IMR-90 (cell line): ENCODE results near the gene DNAJC30. TPM values are rescaled to one million over a fixed set of nuclear protein-coding genes. Genes with fewer than 3 reads are reported as not detected.

Source experiments
- ATAC-seq: fragments of 200-7000 bp; cut with Tn5 transposase; 2 replicates; pipeline ENCODE4 v1.9.1; 2020; ENCODE audit warnings: low read depth, mild to moderate bottlenecking, moderate library complexity
- BruUV-seq: library from RNA; stranded (reverse); fragments of 400-500 nt; replicated peaks from 2 replicates; lab custom pipeline; 2021; lab: Mats Ljungman, UMichigan
- CTCF ChIA-PET: fragments of 300-600 bp; formaldehyde crosslinking; extraction: SDS; loops from one replicate; lab custom pipeline; 2021; ENCODE audit warnings: antibody characterized with exemption; lab: Yijun Ruan, JAX
- POLR2A ChIA-PET: fragments of 300-600 bp; sonication (Branson Sonifier 250); formaldehyde crosslinking; loops from one replicate; lab custom pipeline; 2022; ENCODE audit warnings: antibody characterized with exemption; ENCODE audit not compliant: unreplicated experiment; lab: Charles Lee
- DNase-seq: peaks from one replicate; pipeline ENCODE4 v3.0.0; 2013
- H2AFZ ChIP-seq: replicated peaks from 2 replicates; pipeline ENCODE3; 2013; ENCODE audit warnings: low read length, mild to moderate bottlenecking; ENCODE audit not compliant: poor library complexity
- H2AK5ac ChIP-seq: 2 replicates; pipeline ENCODE4 v1.6.1; 2013; ENCODE audit warnings: low read depth, low read length, inconsistent platforms
- H2AK9ac ChIP-seq: replicated peaks from 2 replicates; pipeline ENCODE3; 2013; ENCODE audit warnings: mild to moderate bottlenecking, low read depth, low read length, moderate library complexity; ENCODE audit not compliant: poor library complexity
- H2BK120ac ChIP-seq: 2 replicates; pipeline ENCODE4 v1.6.1; 2013; ENCODE audit warnings: low read depth, low read length, inconsistent platforms
- H2BK15ac ChIP-seq: 3 replicates; pipeline ENCODE4 v1.6.1; 2013; ENCODE audit warnings: low read depth, low read length, inconsistent platforms
- H2BK20ac ChIP-seq: 2 replicates; pipeline ENCODE4 v1.6.1; 2013; ENCODE audit warnings: low read depth, mild to moderate bottlenecking, inconsistent platforms, low read length, moderate library complexity
- H2BK5ac ChIP-seq: 2 replicates; pipeline ENCODE4 v1.6.1; 2013; ENCODE audit warnings: mild to moderate bottlenecking, low read depth, low read length, inconsistent platforms; ENCODE audit not compliant: poor library complexity, severe bottlenecking
- H3K14ac ChIP-seq: replicated peaks from 2 replicates; pipeline ENCODE4 v1.6.1; 2013; ENCODE audit warnings: low read depth, low read length, inconsistent platforms
- H3K18ac ChIP-seq: 2 replicates; pipeline ENCODE4 v1.6.1; 2013; ENCODE audit warnings: low read depth, low read length, control low read depth
- H3K23ac ChIP-seq: 2 replicates; pipeline ENCODE4 v1.6.1; 2013; ENCODE audit warnings: low read depth, low read length, inconsistent platforms
- H3K27ac ChIP-seq: 2 replicates; pipeline ENCODE4 v1.5.1; 2013; ENCODE audit warnings: mild to moderate bottlenecking, control low read depth, low read length; ENCODE audit not compliant: insufficient read depth
- H3K27me3 ChIP-seq: 2 replicates; pipeline ENCODE4 v1.6.1; 2013; ENCODE audit warnings: low read length; ENCODE audit not compliant: control insufficient read depth, insufficient read depth
- H3K36me3 ChIP-seq: 2 replicates; pipeline ENCODE4 v1.6.1; 2013; ENCODE audit warnings: low read length, mixed read lengths; ENCODE audit not compliant: control insufficient read depth, insufficient read depth
- H3K4ac ChIP-seq: 2 replicates; pipeline ENCODE4 v1.6.1; 2013; ENCODE audit warnings: low read depth, low read length, inconsistent platforms
- H3K4me1 ChIP-seq: 2 replicates; pipeline ENCODE4 v1.6.1; 2013; ENCODE audit warnings: low read length, mixed read lengths; ENCODE audit not compliant: control insufficient read depth, insufficient read depth
- H3K4me2 ChIP-seq: 2 replicates; pipeline ENCODE4 v1.6.1; 2013; ENCODE audit warnings: low read depth, mild to moderate bottlenecking, control low read depth, low read length, moderate library complexity
- H3K4me3 ChIP-seq: 2 replicates; pipeline ENCODE4 v1.5.1; 2013; ENCODE audit warnings: low read depth, mild to moderate bottlenecking, control low read depth, low read length, moderate library complexity; ENCODE audit not compliant: insufficient read depth
- H3K56ac ChIP-seq: 2 replicates; pipeline ENCODE4 v1.6.1; 2013; ENCODE audit warnings: low read length, inconsistent platforms; ENCODE audit not compliant: insufficient read depth; ENCODE audit errors: extremely low read depth
- H3K79me1 ChIP-seq, 2 experiments: 2 replicates each; pipeline ENCODE4 v1.6.1; 2013; ENCODE audit warnings: low read length in 2 of 2, inconsistent platforms in 1 of 2, low read depth in 1 of 2
- H3K9ac ChIP-seq: 2 replicates; pipeline ENCODE4 v1.6.1; 2013; ENCODE audit warnings: low read depth, low read length, control low read depth
- H3K9me1 ChIP-seq: 2 replicates; pipeline ENCODE4 v1.6.1; 2013; ENCODE audit warnings: low read length, inconsistent platforms; ENCODE audit not compliant: insufficient read depth
- H3K9me3 ChIP-seq: 2 replicates; pipeline ENCODE4 v1.6.1; 2013; ENCODE audit warnings: low read length; ENCODE audit not compliant: control insufficient read depth, insufficient read depth
- H4K20me1 ChIP-seq: 2 replicates; pipeline ENCODE4 v1.6.1; 2013; ENCODE audit warnings: low read length, inconsistent platforms; ENCODE audit not compliant: insufficient read depth
- H4K5ac ChIP-seq: 2 replicates; pipeline ENCODE4 v1.6.1; 2013; ENCODE audit warnings: mild to moderate bottlenecking, low read depth, low read length, control low read depth
- H4K8ac ChIP-seq, 2 experiments: 2 replicates each; pipeline ENCODE4 v1.6.1; 2013; ENCODE audit warnings: low read depth in 2 of 2, low read length in 2 of 2, control low read depth in 1 of 2, inconsistent platforms in 1 of 2
- H4K91ac ChIP-seq: 2 replicates; pipeline ENCODE4 v1.6.1; 2013; ENCODE audit warnings: low read depth, low read length, inconsistent platforms; ENCODE audit not compliant: insufficient read depth
- BHLHE40 ChIP-seq: fragments of 150-350 bp; IDR thresholded peaks from 2 replicates; pipeline ENCODE4 v1.6.1; 2016; ENCODE audit warnings: mild to moderate bottlenecking, low read depth, low read length
- CEBPB ChIP-seq: IDR thresholded peaks from 2 replicates; pipeline ENCODE4 v1.6.1; 2012; ENCODE audit warnings: low read depth, low read length, improper control_type of control experiment
- CHD1 ChIP-seq: IDR thresholded peaks from 2 replicates; pipeline ENCODE4 v1.6.1; 2012; ENCODE audit warnings: low read depth, low read length, improper control_type of control experiment
- FOS ChIP-seq: fragments of 150-350 bp; IDR thresholded peaks from 2 replicates; pipeline ENCODE4 v1.6.1; 2016; ENCODE audit warnings: low read depth, low read length
- MAFK ChIP-seq: IDR thresholded peaks from 2 replicates; pipeline ENCODE4 v1.6.1; 2012; ENCODE audit warnings: low read depth, low read length, improper control_type of control experiment
- MXI1 ChIP-seq: IDR thresholded peaks from 2 replicates; pipeline ENCODE4 v1.6.1; 2012; ENCODE audit warnings: low read depth, mild to moderate bottlenecking, low read length, moderate library complexity, borderline replicate concordance
- NFE2L2 ChIP-seq: fragments of 150-350 bp; IDR thresholded peaks from 2 replicates; pipeline ENCODE4 v1.6.1; 2016; ENCODE audit warnings: low read depth, mild to moderate bottlenecking, low read length
- POLR2A ChIP-seq: IDR thresholded peaks from 2 replicates; pipeline ENCODE4 v1.6.1; 2012; ENCODE audit warnings: mild to moderate bottlenecking, low read depth, low read length
- RAD21 ChIP-seq: IDR thresholded peaks from 2 replicates; pipeline ENCODE4 v1.6.1; 2012; ENCODE audit warnings: low read length, improper control_type of control experiment
- RCOR1 ChIP-seq: IDR thresholded peaks from 2 replicates; pipeline ENCODE4 v1.6.1; 2012; ENCODE audit warnings: mild to moderate bottlenecking, low read length, improper control_type of control experiment; ENCODE audit not compliant: insufficient replicate concordance
- RFX5 ChIP-seq: IDR thresholded peaks from 2 replicates; pipeline ENCODE4 v1.8.0; 2012; ENCODE audit warnings: low read depth, mild to moderate bottlenecking, low read length, moderate library complexity
- SMC3 ChIP-seq: fragments of 150-350 bp; IDR thresholded peaks from 2 replicates; pipeline ENCODE4 v1.6.1; 2016; ENCODE audit warnings: low read depth, mild to moderate bottlenecking, antibody characterized with exemption, low read length, moderate library complexity
- USF2 ChIP-seq: fragments of 150-350 bp; IDR thresholded peaks from 2 replicates; pipeline ENCODE4 v1.6.1; 2017; ENCODE audit warnings: mild to moderate bottlenecking, antibody characterized with exemption, low read length, low read depth
- WGBS, 2 experiments: methylation state at CpG; one replicate each; pipeline versions ENCODE4 v1.1.5 to v1.1.7; 2013; ENCODE audit warnings: missing lambda C conversion rate in 2 of 2; ENCODE audit not compliant: insufficient read length in 1 of 2; ENCODE audit errors: extremely low coverage in 2 of 2; 5-methylcytosine and 5-hydroxymethylcytosine counted together
- dilution Hi-C: fragments of 300-500 bp; cut with HindIII; formaldehyde crosslinking; loops from one replicate; pipeline ENCODE4 v1.14.3; 2018; ENCODE audit warnings: low sequenced_read_pairs; ENCODE audit not compliant: unreplicated experiment
- in situ Hi-C: fragments of 300-500 bp; cut with MboI; formaldehyde crosslinking; loops from 3 replicates; pipeline ENCODE4 v1.14.3; 2019; ENCODE audit warnings: low sequenced_read_pairs, inconsistent platforms, mixed read lengths
- intact Hi-C: fragments of 100-400 bp; cut with micrococcal nuclease; formaldehyde crosslinking; loops from 2 replicates; pipeline ENCODE4 v1.10.0; 2022
- polyA plus RNA-seq, 3 experiments: library from polyadenylated mRNA; depleted of rRNA; stranded (reverse); fragments of >200 nt; gene quantifications; 2 replicates each; pipeline ENCODE4 v1.2.3, GENCODE V29; 2012; ENCODE audit warnings: low replicate concordance in 1 of 3
- total RNA-seq: library from RNA; depleted of rRNA; stranded (reverse); fragments of >200 nt; gene quantifications from 2 replicates; pipeline ENCODE4 v1.2.3, GENCODE V29; 2012
- TF ChIP-seq, protein P1 (sequence below): conservative IDR thresholded peaks from 2 replicates; pipeline ENCODE4 v1.5.1; 2012; ENCODE audit warnings: mild to moderate bottlenecking, low read depth, low read length, improper control_type of control experiment
- TF ChIP-seq, protein P2 (sequence below): fragments of 150-350 bp; IDR thresholded peaks from 2 replicates; pipeline ENCODE4 v1.6.1; 2016; ENCODE audit warnings: low read depth, mild to moderate bottlenecking, low read length, moderate library complexity, borderline replicate concordance

DNAJC30 gene
- total and polyA plus RNA-seq, 2 of the 4 experiments (the other 2 are of a cell fraction), result 1.6 to 9.0 TPM

DNA sequence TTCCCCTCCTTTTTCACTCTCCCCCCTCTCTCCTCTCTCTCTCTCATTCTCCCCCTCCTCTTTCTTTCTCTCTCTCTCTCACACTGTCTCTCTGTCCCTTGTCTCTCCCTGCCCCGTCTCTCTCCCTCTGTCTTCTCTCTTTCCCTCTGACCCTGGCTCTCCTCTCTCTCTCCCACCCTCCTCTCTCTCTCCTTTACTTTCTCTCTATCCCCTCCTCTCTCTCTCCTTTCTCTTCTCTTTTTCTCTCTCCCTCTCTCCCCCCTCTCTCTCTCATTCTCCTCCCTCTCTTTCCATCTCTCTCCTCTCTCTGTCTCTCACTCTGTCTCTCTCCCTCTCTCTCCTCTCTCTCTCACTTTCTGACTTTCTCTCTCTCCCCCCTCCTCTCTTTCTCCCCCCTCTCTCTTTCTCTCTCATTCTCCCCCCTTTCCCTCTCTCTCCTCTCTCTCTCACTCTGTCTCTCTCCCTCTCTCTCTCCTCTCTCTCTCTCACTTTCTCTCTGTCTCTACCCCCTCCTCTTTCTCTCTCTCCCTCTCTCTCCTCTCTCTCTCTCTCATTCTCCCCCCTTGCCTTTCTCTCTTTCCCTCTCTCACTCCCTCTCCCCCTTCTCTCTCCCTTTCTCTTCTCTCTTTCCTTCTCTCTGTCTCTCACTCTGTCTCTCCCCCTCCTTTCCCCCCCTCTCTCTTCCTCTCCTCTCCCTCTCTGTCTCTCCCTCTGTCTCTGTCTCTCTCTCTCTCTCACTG lies 34.5 kb downstream of the DNAJC30 start:
- intact Hi-C loops (no loop called here), dilution Hi-C loops (no loop called here), in situ Hi-C loops (no loop called here)
- H3K23ac ChIP-seq, result no peak overlapping the region
- ChIA-PET POLR2A (no interaction called here), CTCF (no interaction called here)
- H2BK120ac ChIP-seq, result no peak overlapping the region
- no peak overlapping the region for H2AK9ac ChIP-seq
- H3K36me3 ChIP-seq, result no peaks in the 10 kb centered on the region
- no peak overlapping the region for H2BK5ac ChIP-seq
- no peak overlapping the region for H3K4ac ChIP-seq
- peaks cover 79% of the 10 kb centered on the region for H3K27me3 ChIP-seq
- no peak overlapping the region for H4K8ac ChIP-seq
- no peaks in the 10 kb centered on the region for H3K9me3 ChIP-seq
- H3K56ac ChIP-seq, result no peak overlapping the region
- DNase-seq (no peak), ATAC-seq (no peak)
- no peak overlapping the region for H3K9ac ChIP-seq
- no peak overlapping the region for H4K91ac ChIP-seq
- no peak overlapping the region for H3K27ac ChIP-seq
- H2AK5ac ChIP-seq, result no peak overlapping the region
- H2BK15ac ChIP-seq, result no peak overlapping the region
- 50% methylated on average over 1 of the region's 1 CpG; no CpG with 5 or more reads in 1 of the 2 experiments for WGBS, 2 experiments
- TF ChIP-seq RCOR1 (no peak), BHLHE40 (no peak), FOS (no peak), CEBPB (no peak), POLR2A (no peak), MXI1 (no peak), CHD1 (no peak), RAD21 (no peak), NFE2L2 (no peak), USF2 (no peak), MAFK (no peak), RFX5 (no peak), SMC3 (no peak)
- TF ChIP-seq, protein P1, sequence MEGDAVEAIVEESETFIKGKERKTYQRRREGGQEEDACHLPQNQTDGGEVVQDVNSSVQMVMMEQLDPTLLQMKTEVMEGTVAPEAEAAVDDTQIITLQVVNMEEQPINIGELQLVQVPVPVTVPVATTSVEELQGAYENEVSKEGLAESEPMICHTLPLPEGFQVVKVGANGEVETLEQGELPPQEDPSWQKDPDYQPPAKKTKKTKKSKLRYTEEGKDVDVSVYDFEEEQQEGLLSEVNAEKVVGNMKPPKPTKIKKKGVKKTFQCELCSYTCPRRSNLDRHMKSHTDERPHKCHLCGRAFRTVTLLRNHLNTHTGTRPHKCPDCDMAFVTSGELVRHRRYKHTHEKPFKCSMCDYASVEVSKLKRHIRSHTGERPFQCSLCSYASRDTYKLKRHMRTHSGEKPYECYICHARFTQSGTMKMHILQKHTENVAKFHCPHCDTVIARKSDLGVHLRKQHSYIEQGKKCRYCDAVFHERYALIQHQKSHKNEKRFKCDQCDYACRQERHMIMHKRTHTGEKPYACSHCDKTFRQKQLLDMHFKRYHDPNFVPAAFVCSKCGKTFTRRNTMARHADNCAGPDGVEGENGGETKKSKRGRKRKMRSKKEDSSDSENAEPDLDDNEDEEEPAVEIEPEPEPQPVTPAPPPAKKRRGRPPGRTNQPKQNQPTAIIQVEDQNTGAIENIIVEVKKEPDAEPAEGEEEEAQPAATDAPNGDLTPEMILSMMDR, result no peak
- TF ChIP-seq, protein P2, sequence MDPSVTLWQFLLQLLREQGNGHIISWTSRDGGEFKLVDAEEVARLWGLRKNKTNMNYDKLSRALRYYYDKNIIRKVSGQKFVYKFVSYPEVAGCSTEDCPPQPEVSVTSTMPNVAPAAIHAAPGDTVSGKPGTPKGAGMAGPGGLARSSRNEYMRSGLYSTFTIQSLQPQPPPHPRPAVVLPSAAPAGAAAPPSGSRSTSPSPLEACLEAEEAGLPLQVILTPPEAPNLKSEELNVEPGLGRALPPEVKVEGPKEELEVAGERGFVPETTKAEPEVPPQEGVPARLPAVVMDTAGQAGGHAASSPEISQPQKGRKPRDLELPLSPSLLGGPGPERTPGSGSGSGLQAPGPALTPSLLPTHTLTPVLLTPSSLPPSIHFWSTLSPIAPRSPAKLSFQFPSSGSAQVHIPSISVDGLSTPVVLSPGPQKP, result no peak
- no peaks in the 10 kb centered on the region for H4K20me1 ChIP-seq
- H3K18ac ChIP-seq, result no peak overlapping the region
- no peak overlapping the region for H3K4me2 ChIP-seq
- no TSS peak for BruUV-seq
- H4K5ac ChIP-seq, result no peak overlapping the region
- no peaks in the 10 kb centered on the region for H3K79me1 ChIP-seq
- H3K4me1 ChIP-seq, result no peaks in the 10 kb centered on the region; the same call in 1 of the 2 replicates
- no peak overlapping the region for H2AFZ ChIP-seq
- H3K4me3 ChIP-seq, result no peak overlapping the region
- no peak overlapping the region for H3K14ac ChIP-seq
- no peak overlapping the region for H2BK20ac ChIP-seq
- H3K9me1 ChIP-seq, result no peaks in the 10 kb centered on the region
